Calu3 (cell line): ENCODE data around the gene ZBTB7B. TPM values are rescaled to one million over a fixed set of nuclear protein-coding genes. Genes with fewer than 3 reads are reported as not detected.

Experiments
- BruUV-seq: library from RNA; stranded (reverse); fragments of 400-500 nt; replicated peaks from 2 replicates; lab custom pipeline; 2021; lab: Mats Ljungman, UMichigan
- CTCF ChIA-PET: fragments of 300-600 bp; sonication (Branson Sonifier 250); formaldehyde crosslinking; loops from one replicate; lab custom pipeline; 2022; ENCODE audit warnings: antibody characterized with exemption; lab: Charles Lee
- DNase-seq: peaks from one replicate; pipeline ENCODE4 v3.0.0; 2022
- H3K27ac Mint-ChIP-seq: one replicate; pipeline ENCODE4 v1.8.0; 2022; ENCODE audit warnings: mixed read lengths; ENCODE audit not compliant: unreplicated experiment
- H3K27me3 Mint-ChIP-seq: one replicate; pipeline ENCODE4 v1.8.0; 2022; ENCODE audit warnings: mixed read lengths; ENCODE audit not compliant: unreplicated experiment
- H3K36me3 Mint-ChIP-seq: one replicate; pipeline ENCODE4 v1.8.0; 2022; ENCODE audit warnings: mild to moderate bottlenecking, moderate library complexity, mixed read lengths; ENCODE audit not compliant: insufficient read depth, unreplicated experiment
- H3K4me1 Mint-ChIP-seq: one replicate; pipeline ENCODE4 v1.8.0; 2022; ENCODE audit warnings: mild to moderate bottlenecking, low read depth, mixed read lengths; ENCODE audit not compliant: unreplicated experiment
- H3K4me3 Mint-ChIP-seq: one replicate; pipeline ENCODE4 v1.8.0; 2022; ENCODE audit warnings: mild to moderate bottlenecking, low read depth, moderate library complexity, mixed read lengths; ENCODE audit not compliant: unreplicated experiment
- H3K9me3 Mint-ChIP-seq: one replicate; pipeline ENCODE4 v1.8.0; 2022; ENCODE audit warnings: low read depth, mixed read lengths; ENCODE audit not compliant: unreplicated experiment
- intact Hi-C: fragments of 100-400 bp; cut with micrococcal nuclease; formaldehyde crosslinking; loops from one replicate; pipeline ENCODE4 v1.10.0; 2022; ENCODE audit not compliant: unreplicated experiment
- total RNA-seq: library from RNA; stranded (reverse); gene quantifications from 2 replicates; pipeline ENCODE4 v1.2.3, GENCODE V29; 2022
- TF ChIP-seq, protein P1 (sequence below): fragments of 200-600 bp; IDR thresholded peaks from one replicate; pipeline ENCODE4 v1.8.0; 2022; ENCODE audit warnings: antibody characterized with exemption; ENCODE audit not compliant: unreplicated experiment

ZBTB7B gene
- total RNA-seq, 1 experiment from 2014 or later, result 64.7 TPM

DNA sequence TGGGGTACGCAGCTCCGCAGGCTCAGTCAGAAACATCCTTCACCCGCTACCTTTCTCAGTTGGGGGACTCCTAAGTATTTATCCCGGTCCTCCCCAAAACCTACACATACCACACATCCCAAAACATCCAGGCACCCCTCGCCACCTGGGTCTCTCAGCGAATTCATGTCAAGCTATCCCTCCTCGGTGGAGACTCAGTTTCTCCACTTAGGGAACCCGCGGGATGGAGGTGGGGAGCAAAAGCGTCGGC lies 1.3 kb upstream of the ZBTB7B start:
- H3K27ac Mint-ChIP-seq, result peak overlapping the region; percentile 93
- intact Hi-C loops, result loop anchor here (1.0 to 10.0 kb wide), 2 partner anchors 27 to 53 kb away; partner anchors contain the start of genes ADAM15 and CKS1B
- DNase-seq, result no peak
- CTCF ChIA-PET, result interaction anchor here (0.6 to 0.9 kb wide), 5 partner anchors 9 to 138 kb away, joined by 3 to 5 read pairs (median 3); partner anchors contain the start of gene FLAD1
- no peaks in the 10 kb centered on the region for H3K9me3 Mint-ChIP-seq
- H3K4me3 Mint-ChIP-seq, result peak overlapping the region; percentile 94
- TF ChIP-seq, protein P1, sequence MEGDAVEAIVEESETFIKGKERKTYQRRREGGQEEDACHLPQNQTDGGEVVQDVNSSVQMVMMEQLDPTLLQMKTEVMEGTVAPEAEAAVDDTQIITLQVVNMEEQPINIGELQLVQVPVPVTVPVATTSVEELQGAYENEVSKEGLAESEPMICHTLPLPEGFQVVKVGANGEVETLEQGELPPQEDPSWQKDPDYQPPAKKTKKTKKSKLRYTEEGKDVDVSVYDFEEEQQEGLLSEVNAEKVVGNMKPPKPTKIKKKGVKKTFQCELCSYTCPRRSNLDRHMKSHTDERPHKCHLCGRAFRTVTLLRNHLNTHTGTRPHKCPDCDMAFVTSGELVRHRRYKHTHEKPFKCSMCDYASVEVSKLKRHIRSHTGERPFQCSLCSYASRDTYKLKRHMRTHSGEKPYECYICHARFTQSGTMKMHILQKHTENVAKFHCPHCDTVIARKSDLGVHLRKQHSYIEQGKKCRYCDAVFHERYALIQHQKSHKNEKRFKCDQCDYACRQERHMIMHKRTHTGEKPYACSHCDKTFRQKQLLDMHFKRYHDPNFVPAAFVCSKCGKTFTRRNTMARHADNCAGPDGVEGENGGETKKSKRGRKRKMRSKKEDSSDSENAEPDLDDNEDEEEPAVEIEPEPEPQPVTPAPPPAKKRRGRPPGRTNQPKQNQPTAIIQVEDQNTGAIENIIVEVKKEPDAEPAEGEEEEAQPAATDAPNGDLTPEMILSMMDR, result no peak
- peaks cover 49% of the 10 kb centered on the region for H3K4me1 Mint-ChIP-seq
- peaks cover 66% of the 10 kb centered on the region for H3K36me3 Mint-ChIP-seq
- no TSS peak for BruUV-seq
- no peaks in the 10 kb centered on the region for H3K27me3 Mint-ChIP-seq

DNA sequence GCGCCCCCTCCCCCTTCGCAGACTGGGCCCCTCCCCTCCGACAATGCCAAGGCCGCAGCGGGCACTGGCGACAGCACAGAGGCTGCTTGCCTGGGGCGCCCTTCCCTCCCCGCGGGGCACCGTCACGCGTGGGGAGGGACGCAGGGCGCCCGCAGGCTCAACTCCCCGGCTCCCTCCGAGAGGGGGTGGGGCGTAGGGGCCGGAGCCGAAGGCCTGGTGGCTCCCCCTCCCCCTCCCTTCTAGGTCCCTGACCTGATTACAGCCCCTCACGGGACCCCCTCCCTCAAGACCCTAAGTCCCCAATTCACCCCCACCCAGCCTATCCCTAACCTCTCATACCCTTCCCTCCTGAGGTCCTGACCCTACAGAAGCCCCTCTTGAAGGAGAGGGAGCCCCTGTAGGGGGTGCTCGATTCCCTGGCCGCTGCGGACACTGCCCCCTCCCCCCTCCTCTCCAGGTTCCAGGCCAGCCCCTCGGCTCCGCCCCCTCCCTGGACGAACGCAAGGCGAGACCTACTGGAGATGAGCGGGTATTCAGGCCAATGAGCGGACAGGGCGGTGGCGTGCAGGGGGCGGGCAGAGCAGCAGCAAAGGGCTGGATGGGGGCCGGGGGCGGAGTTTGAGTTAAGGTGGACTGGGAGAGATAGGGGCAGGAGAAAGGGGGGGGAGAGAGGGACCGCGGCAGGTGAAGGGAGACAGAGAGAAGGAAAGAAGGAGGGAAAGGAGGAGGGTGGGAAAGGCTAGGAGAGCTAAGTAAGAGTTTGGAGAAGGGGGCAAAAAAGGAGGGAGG lies 733 bp upstream of the ZBTB7B start:
- Mint-ChIP-seq H3K27me3 (no peaks in the 10 kb centered on the region), H3K36me3 (peaks cover 66% of the 10 kb centered on the region), H3K9me3 (no peaks in the 10 kb centered on the region), H3K27ac (peak overlapping the region; percentile 93), H3K4me1 (peaks cover 54% of the 10 kb centered on the region), H3K4me3 (peak overlapping the region; percentile 94)
- TF ChIP-seq, protein P1, result peak; percentile 40
- TSS peak; percentile 43 for BruUV-seq
- DNase-seq, result peak; percentile 100
- CTCF ChIA-PET, result interaction anchor here (0.6 to 1.4 kb wide), 11 partner anchors 14 to 976 kb away, joined by 3 to 8 read pairs (median 4); partner anchors contain the start of gene FLAD1
- intact Hi-C loops, result loop anchor here (1.0 to 10.0 kb wide), 3 partner anchors 15 to 53 kb away; partner anchors contain the start of genes ADAM15 and CKS1B

DNA sequence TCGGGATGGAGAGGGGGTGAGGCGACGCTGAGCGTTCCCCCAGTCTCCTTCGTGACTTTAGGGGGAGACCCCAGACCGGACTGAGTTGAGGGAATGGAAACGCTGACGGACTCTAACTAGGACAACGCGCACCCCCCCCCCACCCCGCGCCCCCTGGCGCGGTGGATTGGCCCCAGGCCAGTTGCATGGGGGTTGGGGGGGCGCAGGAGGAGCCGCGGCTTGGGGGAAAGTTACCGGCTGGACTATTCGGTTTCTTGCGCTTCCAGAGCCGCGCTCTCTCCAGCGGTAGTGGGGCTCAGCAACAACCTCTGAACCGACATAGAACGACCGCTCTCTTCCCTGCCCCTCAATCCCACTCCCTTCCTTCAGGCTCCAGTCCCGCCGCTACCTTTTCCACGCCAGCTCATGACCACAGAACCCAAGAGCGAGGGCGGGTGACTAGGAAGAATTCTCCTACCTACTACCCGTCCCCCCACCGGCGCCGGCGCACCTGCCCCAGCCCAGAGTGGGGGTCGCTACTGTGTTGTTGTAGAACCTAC lies 694 bp downstream of the ZBTB7B start:
- H3K27me3 Mint-ChIP-seq, result no peaks in the 10 kb centered on the region
- H3K4me1 Mint-ChIP-seq, result peaks cover 55% of the 10 kb centered on the region
- TF ChIP-seq, protein P1, result no peak
- H3K36me3 Mint-ChIP-seq, result peaks cover 63% of the 10 kb centered on the region
- BruUV-seq, result TSS peak; percentile 51
- H3K9me3 Mint-ChIP-seq, result no peaks in the 10 kb centered on the region
- no peak for DNase-seq
- CTCF ChIA-PET, result interaction anchor here (0.6 to 1.4 kb wide), 5 partner anchors 12 to 67 kb away, joined by 3 to 8 read pairs (median 3); partner anchors contain the start of gene PMVK
- peak overlapping the region; percentile 94 for H3K4me3 Mint-ChIP-seq
- H3K27ac Mint-ChIP-seq, result peak overlapping the region; percentile 93
- intact Hi-C loops, result loop anchor here (2.0 to 10.0 kb wide), 2 partner anchors 14 to 52 kb away; partner anchors contain the start of gene ADAM15

DNA sequence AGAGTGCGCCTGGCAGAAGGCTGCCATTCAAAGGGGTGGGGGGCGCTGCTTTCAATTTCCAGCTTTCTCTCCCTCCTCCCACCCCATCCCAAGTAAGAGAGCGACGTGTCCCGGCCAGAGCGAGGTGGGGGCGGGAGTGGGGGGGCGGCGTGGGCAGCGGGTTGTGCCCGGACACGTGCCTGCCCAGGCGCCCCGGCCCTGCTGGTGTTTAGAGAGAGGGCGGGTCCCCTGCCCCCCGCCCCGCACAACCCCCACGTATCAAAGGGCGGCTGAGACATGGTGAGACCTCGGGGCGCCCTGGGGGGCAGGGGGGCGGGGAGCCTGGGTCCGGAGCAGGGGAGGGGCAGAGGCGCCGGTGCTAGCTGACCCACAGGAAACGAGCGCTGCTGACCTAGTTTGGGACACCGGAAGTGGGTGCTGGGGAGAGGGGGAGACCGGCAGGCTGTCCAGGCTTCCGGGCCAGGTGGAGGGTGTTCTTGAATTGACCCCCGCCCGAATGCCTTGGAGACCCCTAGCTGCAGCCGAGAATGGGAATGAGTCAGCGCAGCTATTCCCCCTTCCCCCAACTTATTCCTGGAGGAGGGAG lies 1.3 kb downstream of the ZBTB7B start:
- peak; percentile 78 for DNase-seq
- H3K4me1 Mint-ChIP-seq, result peaks cover 51% of the 10 kb centered on the region
- CTCF ChIA-PET, result interaction anchor here (0.6 to 1.2 kb wide), 7 partner anchors 9 to 191 kb away, joined by 3 to 4 read pairs (median 3); partner anchors contain the start of genes ADAM15 and PMVK
- H3K4me3 Mint-ChIP-seq, result peak overlapping the region; percentile 94
- TF ChIP-seq, protein P1, result no peak
- peak overlapping the region; percentile 93 for H3K27ac Mint-ChIP-seq
- BruUV-seq, result no TSS peak
- H3K36me3 Mint-ChIP-seq, result peaks cover 59% of the 10 kb centered on the region
- H3K9me3 Mint-ChIP-seq, result no peaks in the 10 kb centered on the region
- no peaks in the 10 kb centered on the region for H3K27me3 Mint-ChIP-seq
- intact Hi-C loops, result loop anchor here (2.0 to 10.0 kb wide), 2 partner anchors 13 to 51 kb away; partner anchors contain the start of gene ADAM15
